NCI-H1092 treated with DMSO at 0.1 percent for 48 hours (cell line): ENCODE results near the gene NDRG4.
"Not testable (repeated sequence)": the region's sequence is repeated elsewhere in the genome, so short reads cannot be mapped to it uniquely, and the experiment has no call there.

ENCODE experiments used
- DNase-seq: peaks from one replicate; lab custom pipeline; 2025; lab: John Stamatoyannopoulos, UW

Gene NDRG4

DNA sequence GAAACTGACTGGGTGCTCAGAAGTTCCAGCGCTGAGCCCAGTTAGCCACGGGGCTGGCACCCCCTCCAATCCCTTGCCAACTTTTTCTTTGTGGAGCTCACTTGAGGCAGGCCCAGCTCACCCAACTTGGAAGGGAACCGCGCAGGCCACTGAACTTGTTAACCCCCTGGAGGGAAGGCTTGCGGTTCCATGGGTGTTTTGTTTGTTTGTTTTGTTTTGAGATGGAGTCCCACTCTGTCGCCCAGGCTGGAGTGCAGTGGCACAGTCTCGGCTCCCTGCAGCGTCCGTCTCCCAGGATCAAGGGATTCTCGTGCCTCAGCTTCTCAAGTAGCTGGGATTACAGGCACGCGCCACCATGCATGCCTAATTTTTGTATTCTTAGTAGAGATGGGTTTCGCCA lies 34.1 kb upstream of the NDRG4 start:
- DNase-seq, result no peak

DNA sequence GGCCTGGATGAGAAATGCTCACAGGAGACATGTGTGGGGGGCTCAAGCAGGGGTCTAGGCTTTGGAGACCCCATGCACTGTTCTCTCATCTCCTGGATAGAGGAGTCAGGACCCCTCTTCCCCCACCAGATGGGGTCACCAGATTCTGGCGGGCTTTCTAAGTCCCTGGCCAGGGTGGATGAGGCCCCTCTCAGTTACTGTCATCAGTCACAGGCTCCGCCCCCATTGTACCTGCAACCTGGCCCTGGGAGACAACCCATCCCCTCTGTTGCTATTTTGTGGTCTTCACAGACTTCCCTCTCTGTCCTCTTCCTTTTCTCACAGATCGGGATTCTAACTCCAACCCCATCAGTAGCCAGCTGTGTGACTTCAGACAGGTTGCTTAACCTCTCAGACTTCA lies 33.5 kb upstream of the NDRG4 start:
- no peak for DNase-seq

DNA sequence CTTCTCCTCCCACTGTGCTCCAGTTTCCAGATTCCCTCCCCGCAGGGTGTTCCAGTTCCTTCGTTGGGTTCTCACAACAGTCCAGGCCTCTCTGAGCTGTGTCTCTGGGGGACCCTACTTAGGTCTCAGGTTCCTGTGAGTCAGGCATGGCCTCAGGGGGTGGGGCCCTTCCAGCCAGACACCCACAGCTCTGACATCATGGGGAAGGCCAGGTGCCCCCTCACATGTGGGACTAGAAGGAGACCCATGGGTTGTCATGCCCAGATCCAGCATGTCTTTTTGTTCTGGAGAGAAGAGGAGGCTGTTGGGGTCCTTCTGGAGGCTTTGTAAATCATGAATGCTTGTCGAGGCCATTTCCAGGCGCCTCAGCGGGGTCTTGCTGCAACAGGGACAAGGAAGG lies 32.0 kb upstream of the NDRG4 start:
- no peak for DNase-seq

DNA sequence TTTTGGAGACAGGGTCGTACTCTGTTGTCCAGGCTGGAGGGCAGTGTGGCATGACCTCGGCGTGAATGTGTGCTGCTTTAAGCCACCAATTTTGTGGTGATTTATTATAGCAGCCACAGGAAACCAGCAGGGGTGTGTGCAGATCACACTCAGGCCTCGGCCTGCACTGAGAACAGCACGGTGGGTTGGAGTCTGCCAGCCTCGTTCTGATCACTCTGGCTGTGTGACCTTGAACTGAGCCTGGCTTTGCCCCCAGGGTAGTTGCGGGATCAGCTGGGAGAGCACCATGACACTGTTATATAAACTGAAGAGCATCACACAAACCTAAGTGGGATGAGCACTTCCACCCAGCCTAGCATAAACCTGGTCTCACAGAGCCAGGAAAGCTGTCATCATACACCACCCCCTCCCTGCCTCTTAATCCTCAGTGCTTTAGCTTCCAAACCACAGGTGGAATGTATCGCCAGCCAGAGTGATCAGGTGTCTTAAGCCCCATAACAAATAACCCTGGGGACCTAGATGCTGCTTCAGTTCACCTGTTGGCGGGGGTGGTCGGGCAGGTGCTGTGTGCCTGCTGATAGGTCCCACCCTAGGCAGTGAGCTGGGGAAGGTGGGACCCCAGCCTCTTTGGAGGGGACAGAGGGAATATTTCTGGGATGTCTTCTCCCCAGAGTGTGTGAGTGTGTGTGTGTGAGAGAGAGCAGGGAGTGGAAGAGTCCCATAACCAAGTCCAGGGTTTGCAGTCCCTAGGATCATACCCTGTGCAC lies 28.6 kb upstream of the NDRG4 start:
- no peak for DNase-seq

DNA sequence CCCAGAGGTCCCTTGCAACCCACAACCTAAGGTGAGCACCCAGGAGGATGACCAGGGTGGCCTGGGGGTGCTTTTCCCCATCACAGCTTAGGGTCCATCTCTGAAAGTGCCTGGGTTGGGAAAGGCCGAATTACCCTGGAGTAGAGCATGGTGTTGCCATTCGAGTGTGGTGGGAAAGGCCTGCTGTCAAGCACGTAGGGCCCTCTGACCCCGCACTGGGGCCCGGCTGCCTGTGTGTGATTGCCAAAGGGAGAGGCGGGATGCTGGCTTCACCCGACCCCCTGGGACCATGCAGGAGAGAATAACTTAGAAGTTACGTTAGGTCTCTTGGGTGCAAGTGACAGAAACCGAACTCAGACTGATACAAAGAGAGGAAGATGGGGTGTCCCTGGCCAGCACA lies 27.7 kb upstream of the NDRG4 start:
- no peak for DNase-seq

DNA sequence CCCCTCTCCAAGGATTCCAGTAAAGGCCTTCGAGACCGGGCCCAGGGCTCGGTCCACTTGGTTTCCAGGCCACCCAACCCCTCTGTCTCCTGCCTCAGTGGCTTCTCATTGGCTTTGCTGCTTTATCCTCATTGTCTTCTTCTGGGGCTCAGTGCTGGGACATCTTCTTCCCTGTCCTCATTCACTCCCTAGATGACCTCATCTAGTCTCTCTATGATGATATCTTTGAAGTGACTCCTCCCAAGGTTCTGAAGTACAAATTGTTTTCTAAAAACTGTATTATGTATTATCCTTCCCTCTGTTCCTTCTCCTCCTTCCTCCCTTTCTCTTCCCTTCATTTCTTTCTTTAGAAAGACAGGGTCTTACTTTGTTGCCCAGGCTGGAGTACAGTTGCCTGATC lies 27.1 kb upstream of the NDRG4 start:
- no peak for DNase-seq

DNA sequence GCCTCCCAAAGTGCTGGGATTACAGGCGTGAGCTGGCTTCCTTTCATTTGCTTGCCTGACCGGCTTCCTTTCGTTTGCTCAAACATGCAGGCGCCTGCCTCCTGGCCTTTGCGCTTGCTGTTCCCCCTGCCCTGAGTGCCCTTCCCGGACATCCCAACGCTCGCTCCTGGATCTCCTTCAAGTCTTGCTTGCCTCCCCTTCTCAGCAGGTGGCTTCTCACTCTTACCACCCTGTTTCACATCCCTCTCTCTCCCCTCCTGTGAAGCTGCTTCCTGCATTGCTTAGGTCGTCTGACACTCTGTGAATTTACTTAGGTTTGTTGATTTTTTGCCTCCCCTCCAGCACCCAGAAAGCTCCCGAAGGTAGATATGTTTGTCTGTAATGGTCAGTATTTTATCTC lies 25.6 kb upstream of the NDRG4 start:
- no peak for DNase-seq

DNA sequence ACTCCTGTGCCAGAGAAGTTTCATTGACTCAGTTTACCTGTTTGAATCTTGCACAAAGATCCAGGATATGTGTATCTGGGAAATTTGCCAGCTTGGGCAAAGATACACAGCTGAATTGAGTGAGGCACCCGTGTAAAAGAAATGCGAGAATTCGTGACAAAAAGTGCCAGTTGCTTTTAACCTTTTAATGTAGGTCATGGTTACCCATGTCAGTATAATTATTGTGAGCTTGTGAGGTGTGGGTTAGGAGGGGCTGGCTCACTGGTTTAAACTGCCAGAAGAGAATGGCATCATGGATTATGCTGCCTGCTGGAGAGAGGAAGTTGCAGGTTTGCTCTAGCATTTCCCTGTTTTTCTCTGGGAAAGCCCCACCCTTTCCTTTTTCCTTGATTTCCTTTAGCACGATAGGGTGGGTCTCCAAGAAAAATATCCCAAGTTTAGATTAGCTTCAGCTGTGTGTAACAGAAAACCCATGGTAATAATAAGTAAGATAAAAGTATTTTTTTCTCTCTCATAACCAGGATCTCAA lies 24.8 kb upstream of the NDRG4 start:
- no peak for DNase-seq

DNA sequence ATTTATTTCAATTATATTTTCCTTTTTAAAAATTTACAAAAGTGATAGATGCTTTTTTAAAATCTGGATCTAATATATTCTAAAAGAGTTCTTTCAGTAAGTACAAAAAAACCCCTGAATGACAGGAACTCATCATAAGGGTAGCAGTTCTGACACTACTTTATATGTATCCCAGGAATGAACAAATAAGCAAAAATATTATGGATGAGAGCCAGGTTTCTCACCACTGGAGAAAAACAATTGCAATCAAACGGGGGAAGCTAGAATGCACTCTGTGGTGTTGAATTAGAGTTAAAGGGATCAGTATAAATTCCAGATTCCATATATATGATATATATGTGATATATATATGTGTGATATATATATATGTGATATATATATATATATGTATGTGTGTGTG lies 23.2 kb upstream of the NDRG4 start:
- no peak for DNase-seq

DNA sequence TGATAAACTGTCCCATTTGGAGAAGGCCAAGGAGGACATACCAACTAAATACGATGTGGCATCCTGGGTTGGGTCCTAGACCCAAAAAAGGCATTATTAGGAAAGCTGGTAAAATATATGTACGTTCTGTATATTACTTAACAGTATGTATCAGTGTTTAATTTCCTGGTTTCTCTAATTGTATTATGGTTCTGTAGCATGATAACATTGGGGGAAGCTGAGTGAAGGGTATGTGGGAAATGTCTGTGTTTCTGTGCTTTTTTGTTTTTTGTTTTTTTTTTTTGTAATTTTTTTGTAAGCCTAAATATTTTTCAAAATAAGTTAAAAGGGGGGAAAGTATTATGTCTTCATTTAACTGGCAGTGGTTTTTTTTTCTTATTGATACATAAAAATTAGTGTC lies 21.5 kb upstream of the NDRG4 start:
- DNase-seq, result no peak

DNA sequence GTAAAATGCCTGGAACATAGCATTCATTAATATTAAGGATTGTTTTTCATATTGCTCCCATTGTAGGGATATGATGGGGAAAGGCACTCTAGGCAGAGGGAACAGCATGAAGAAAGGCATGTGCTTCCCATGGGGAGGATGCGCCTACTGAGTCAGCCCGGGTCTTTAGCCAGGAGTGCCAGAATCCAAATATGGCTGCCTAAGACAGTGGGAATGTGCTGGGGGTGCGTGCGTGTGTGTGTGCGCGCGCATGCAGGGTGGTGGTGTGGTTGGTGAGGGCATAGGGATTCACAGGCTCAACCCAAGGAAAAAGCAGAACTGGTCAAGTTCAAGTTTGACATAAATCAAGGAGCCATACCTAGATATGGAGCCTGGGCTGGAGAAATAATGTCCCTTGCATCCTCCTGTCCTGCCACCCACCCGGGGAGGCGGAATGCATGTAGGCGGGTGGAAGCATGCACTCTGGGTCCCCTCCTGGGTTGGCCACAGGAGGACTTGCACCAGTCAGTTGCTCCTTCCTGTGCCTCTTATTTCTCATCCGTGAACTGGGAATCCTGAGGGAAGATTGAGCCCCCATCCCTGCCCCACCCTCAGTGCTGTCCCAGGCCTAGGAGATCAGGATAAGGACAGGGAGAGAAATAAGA lies 18.6 kb upstream of the NDRG4 start:
- DNase-seq, result no peak

DNA sequence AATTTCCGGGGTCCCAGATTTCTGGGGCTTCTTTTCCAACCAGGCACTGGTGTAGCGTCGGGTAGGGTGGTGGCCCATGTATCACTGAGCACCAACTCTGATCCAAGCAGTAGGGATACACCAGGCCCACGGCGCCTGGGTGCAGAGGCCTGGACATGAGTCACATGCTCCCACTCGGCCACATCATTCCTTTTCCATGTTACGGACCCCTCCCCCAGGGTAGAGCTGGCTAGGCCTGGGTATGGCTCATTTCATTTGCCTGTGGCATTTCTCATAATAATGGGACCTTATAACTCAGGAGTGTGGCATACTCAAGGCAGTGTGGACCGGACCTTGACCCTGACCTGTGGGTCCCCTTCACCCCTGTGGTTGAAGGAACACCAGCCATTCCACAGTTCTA lies 18.0 kb upstream of the NDRG4 start:
- no peak for DNase-seq

DNA sequence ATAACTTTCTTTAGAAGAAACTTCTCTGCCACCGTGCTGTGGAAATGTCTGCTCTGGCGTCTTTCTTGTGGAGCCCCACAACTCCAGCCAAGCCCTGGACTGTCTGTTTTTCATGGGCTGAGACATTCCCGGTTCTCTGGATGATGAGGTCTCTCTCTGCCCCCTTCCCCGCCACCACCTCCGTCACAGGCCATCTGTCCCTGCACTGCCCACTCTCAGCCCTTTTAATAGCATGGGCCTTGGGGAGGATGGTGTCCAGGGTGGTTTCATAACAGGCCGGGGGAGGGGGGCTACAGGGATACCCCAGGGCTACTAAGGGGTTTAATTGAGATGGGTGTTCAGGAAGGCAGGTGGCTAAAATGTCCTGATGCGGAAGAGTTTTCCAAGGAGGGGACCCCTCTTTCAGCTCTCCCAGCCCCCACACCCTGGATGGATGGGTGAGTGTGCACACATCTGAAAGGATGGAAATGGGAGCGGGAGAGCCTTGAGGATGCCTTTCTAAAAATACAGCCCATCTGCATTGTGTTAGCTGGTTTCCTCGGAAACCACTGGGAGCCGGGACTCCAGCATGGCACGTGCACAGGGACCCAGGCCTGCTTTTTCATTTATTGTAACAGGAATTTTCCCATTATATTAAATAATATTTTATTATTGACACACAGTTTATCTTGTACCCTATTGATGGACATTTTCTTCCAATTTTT lies 14.6 kb upstream of the NDRG4 start:
- no peak for DNase-seq

DNA sequence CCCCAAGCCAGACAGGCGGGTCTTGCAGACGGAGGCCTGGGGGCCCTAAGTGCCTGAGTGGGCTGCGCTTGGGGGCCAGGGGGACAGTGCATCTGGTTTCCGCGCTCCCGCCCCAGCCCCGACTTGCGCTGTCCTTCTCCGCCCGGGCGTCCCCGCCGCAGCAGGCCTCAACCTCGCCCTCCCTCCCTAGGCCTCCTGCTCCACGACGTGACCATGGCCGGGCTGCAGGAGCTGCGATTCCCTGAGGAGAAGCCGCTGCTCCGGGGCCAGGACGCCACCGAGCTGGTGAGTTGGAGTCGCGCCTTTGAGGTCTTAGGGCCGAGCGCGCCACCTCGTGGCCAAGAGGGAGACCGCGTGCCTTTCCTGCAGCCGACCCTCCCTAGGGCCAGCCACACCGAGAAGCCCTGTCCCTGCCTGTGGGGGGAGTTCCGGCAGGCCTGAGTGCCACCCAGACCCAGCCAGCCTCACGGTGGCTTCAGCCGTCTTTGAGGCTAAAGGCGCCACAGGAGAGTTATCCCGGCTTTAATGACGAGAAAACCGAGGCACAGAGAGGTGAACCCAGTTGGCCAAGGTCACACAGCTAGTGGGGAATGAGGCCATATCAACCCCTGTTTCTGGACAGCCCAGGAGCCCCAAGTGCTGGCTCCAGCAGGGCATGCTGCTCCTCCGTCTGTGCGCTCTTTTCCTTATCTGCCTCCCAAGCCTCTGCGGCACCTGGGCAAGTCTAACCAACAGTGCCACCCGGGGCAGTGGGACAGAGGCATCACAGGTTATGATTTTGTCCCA lies 12.2 kb upstream of the NDRG4 start:
- peak; percentile 74 for DNase-seq

DNA sequence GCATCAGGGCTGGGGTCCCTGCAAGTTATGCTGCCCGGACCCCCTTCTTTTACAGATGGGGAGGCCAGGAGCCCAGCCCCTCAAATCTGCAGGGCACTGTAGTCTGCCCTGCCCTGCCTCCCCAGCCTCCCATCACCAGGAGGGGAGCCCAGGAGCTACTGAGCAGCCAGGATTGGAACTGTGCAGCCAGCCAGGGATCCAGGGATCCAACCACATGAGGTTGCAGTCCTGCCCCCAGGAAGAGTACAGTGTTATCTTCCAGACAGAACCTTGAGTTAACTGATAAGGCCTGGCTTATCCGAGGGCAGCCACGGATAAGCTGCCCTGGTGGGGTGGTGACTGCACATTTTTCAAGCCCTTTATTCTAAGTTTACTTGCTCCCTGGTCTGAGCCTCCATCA lies 11.4 kb upstream of the NDRG4 start:
- no peak for DNase-seq

DNA sequence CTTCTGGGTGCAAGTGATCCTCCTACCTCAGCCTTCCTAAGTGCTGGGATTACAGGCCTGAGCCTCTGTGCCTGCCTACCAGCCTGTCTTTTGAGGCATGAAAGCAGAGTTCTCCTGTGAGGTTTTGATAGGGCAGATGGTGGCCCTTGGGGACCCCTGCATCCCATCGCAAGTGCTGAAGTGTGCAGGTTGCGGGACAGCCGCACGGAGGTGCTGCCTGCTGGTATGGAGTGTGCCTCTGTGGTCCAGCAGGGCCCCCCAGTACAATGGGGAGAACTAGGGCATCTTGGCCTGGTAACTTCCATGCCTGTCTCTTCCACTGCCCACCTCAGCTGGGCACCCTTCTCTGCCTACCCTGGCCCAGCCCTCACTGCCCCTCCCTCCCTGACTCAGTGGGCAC lies 9.9 kb upstream of the NDRG4 start:
- DNase-seq, result no peak

DNA sequence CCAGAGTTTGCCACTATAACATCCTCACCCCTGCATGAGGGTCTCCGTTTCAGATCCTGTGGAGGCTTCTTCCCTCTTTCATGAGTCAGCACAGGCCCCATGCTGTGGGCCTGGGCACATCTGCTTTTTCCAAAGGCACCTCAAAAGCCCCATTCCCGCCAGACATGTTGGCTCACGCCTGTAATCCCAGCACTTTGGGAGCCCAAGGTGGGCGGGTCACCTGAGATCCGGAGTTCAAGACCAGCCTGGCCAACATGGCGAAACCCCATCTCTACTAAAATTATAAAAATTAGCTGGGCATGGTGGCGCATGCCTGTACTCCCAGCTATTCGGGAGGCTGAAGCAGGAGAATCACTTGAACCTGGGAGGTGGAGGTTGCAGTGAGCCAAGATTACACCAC lies 9.4 kb upstream of the NDRG4 start:
- not testable (repeated sequence) for DNase-seq

DNA sequence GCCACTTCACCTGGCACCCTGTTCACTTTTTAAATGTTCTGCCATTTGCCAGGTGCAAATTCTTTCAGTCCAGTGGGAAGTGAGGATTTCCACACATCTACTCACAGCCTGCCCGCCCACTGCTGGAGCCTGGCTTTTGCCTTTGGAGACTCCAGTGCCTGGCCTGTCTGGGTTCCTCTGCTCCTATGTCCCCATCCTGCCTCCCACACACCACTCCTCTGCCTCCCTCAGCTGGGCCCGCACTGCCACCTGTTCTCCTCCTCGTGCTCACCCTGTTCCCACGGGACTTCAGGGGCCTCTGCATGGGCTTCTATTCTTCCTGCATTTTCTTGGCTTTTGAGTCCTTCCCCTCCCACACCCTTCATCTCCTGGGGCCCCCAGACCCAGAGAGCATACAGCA lies 7.9 kb upstream of the NDRG4 start:
- no peak for DNase-seq

DNA sequence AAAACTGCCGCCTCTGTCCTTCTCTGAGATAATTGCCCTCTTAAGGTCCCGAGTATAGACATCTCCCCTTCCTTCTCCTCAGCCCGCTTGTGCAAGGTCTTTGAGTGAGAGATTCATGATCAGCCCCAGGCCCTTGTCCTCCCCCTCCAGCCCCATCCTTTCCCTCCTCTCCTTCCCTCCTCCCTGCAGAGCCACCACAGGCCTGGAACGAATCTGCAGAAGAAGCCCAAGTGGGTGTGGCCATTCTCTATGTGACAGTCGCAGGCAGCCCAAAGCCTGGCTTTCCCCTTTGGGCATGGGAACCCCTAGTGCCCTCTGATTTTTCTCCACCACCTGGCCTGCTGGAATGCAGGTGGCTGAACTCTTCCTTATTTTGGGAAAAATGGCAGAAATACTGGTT lies 7.2 kb upstream of the NDRG4 start:
- DNase-seq, result no peak

DNA sequence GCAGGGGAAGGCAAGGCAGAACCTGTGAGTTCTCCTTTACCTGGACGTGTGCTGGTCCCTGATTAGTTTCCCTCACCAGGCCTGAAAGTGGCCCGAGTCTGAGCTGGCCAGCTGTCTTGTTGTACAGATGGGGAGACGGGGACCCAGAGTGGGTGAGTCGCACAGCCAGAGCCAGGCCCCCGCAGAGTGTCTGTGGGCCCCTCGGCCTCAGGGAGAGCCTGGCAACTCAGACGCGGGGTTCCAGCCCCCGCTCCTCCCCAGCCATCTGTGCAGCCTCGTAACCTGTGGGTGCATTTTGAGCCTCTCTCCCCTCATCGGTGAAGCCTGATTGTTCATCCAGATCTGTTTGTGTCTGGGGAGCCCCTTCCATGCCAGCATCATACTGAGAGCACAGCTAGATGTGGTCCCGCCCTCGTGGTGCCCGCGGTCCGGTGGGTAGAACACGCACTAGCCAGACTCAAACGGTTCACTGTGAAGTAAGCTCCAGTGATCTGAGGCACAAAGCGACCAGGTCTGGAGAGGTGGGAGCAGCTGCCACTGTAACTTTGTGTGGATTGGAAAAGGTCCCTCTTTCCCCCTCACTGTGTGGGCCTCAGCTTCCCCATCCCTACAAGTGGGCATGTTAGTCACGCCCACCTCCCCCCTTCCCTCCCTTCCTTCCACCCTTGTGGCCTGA lies 6.0 kb upstream of the NDRG4 start:
- DNase-seq, result no peak

DNA sequence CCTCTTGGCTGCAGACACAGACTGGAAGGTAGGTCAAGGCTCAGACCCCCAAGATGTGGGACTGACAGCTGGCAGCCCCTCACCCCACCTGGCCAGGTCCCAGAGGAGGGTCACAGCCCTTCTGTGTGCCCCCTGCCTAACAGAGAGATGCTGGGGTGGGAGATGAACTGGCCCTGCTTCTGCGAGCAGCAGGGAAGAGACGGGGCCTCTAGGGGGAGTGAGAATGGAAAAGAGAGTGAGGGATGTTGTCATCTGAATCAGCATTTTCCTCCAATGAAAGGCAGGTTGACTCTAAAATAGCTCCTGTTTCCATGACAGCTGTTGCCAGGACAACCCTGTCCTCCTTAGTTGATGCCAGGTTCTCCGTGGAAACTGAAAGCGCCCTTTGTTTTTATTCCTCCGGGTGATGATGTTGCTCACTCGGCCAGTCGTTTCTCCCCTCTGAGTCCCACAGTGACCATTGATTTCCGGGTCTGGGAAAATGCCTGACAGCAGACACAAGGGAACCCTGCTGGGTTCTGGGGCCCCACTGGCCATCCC lies 4.9 kb upstream of the NDRG4 start:
- peak; percentile 91 for DNase-seq
